Activated B cell treated with CpG ODN at 0.5 μM for 24 hours (primary cell): ENCODE data around the gene SMIM35. TPM values are rescaled to one million over a fixed set of nuclear protein-coding genes. Genes with fewer than 3 reads are reported as not detected.

Experiments used
- ATAC-seq: fragments of 200-7000 bp; cut with Tn5 transposase; one replicate; pipeline ENCODE4 v1.10.0; 2021; ENCODE audit warnings: low read depth, mild to moderate bottlenecking, moderate library complexity
- CTCF ChIA-PET: fragments of 350-600 bp; sonication (Branson Sonifier 250); formaldehyde crosslinking; loops from one replicate; lab custom pipeline; 2021; ENCODE audit warnings: antibody characterized with exemption; lab: Charles Lee
- POLR2A ChIA-PET: fragments of 350-600 bp; sonication (Branson Sonifier 250); formaldehyde crosslinking; loops from one replicate; lab custom pipeline; 2021; ENCODE audit warnings: antibody characterized with exemption; lab: Charles Lee
- DNase-seq: peaks from one replicate; pipeline ENCODE4 v3.0.0; 2022
- H3K27ac Mint-ChIP-seq: one replicate; pipeline ENCODE4 v1.8.0; 2020; ENCODE audit warnings: mixed read lengths
- H3K27me3 Mint-ChIP-seq: one replicate; pipeline ENCODE4 v1.8.0; 2021; ENCODE audit warnings: mixed read lengths
- H3K36me3 Mint-ChIP-seq: one replicate; pipeline ENCODE4 v1.8.0; 2021; ENCODE audit warnings: low read depth, mixed read lengths
- H3K4me1 Mint-ChIP-seq: one replicate; pipeline ENCODE4 v1.8.0; 2021; ENCODE audit warnings: mixed read lengths
- H3K4me3 Mint-ChIP-seq: one replicate; pipeline ENCODE4 v1.8.0; 2020; ENCODE audit warnings: mild to moderate bottlenecking, mixed read lengths
- H3K9me3 Mint-ChIP-seq: one replicate; pipeline ENCODE4 v1.8.0; 2020; ENCODE audit warnings: mixed read lengths
- CTCF ChIP-seq: fragments of 200-600 bp; IDR thresholded peaks from one replicate; pipeline ENCODE4 v1.8.0; 2022; ENCODE audit warnings: antibody characterized with exemption, mild to moderate bottlenecking
- intact Hi-C: fragments of 100-400 bp; cut with micrococcal nuclease; formaldehyde crosslinking; loops from one replicate; pipeline ENCODE4 v1.15.1; 2024
- total RNA-seq: library from RNA; stranded (reverse); gene quantifications from 2 replicates; pipeline ENCODE4 v1.2.3, GENCODE V29; 2022

The SMIM35 gene
- total RNA-seq, 1 donor from 2014 or later, result 1.8 TPM

GRCh38 chr11:118007040-118007439 lies 79.7 kb downstream of the SMIM35 start:
- TF ChIP-seq CTCF, result no peak
- peaks cover 4% of the 10 kb centered on the region for H3K9me3 Mint-ChIP-seq
- ATAC-seq, result no peak
- H3K36me3 Mint-ChIP-seq, result peaks cover 10% of the 10 kb centered on the region
- peak overlapping the region; percentile 67 for H3K4me3 Mint-ChIP-seq
- DNase-seq, result no peak
- intact Hi-C loops, result loop anchor here (1.0 kb wide), 1 partner anchor 9 kb away; no protein-coding TSS in a partner anchor
- peak overlapping the region; percentile 98 for H3K27ac Mint-ChIP-seq
- CTCF ChIA-PET, result interaction anchor here (1.1 to 4.1 kb wide), 7 partner anchors 21 to 190 kb away, joined by 4 to 18 read pairs (median 4); partner anchors contain the start of gene IL10RA
- POLR2A ChIA-PET, result interaction anchor here (0.6 to 41.6 kb wide), 14 partner anchors 9 to 966 kb away, joined by 3 to 1422 read pairs (median 10); partner anchors contain the start of gene IL10RA
- H3K4me1 Mint-ChIP-seq, result peaks cover 100% of the 10 kb centered on the region
- no peaks in the 10 kb centered on the region for H3K27me3 Mint-ChIP-seq

- intact Hi-C loops, result no loop called here
- Mint-ChIP-seq H3K4me1 (peaks cover 100% of the 10 kb centered on the region), H3K27me3 (no peaks in the 10 kb centered on the region), H3K9me3 (peaks cover 4% of the 10 kb centered on the region), H3K27ac (peak overlapping the region; percentile 98), H3K36me3 (peaks cover 17% of the 10 kb centered on the region), H3K4me3 (peak overlapping the region; percentile 46)
- CTCF ChIA-PET, result interaction anchor here (0.7 to 4.1 kb wide), 6 partner anchors 10 to 189 kb away, joined by 3 to 18 read pairs (median 7); no protein-coding TSS in a partner anchor
- POLR2A ChIA-PET, result interaction anchor here (0.6 to 41.6 kb wide), 7 partner anchors 10 to 190 kb away, joined by 4 to 1422 read pairs (median 90); partner anchors contain the start of gene IL10RA
- DNase-seq (no peak), ATAC-seq (no peak)
- no peak for TF ChIP-seq CTCF
Measured at GRCh38 chr11:118006153-118006534, 80.6 kb downstream of the SMIM35 start.

- peak overlapping the region; percentile 98 for H3K27ac Mint-ChIP-seq
- H3K36me3 Mint-ChIP-seq, result peaks cover 22% of the 10 kb centered on the region
- no peaks in the 10 kb centered on the region for H3K27me3 Mint-ChIP-seq
- peak overlapping the region; percentile 46 for H3K4me3 Mint-ChIP-seq
- CTCF ChIA-PET, result interaction anchor here (0.7 to 4.1 kb wide), 8 partner anchors 10 to 198 kb away, joined by 3 to 18 read pairs (median 10); partner anchors contain the start of gene IL10RA
- ATAC-seq, result no peak
- H3K4me1 Mint-ChIP-seq, result peaks cover 99% of the 10 kb centered on the region
- intact Hi-C loops, result no loop called here
- POLR2A ChIA-PET, result interaction anchor here (1.4 to 41.6 kb wide), 9 partner anchors 8 to 191 kb away, joined by 4 to 1422 read pairs (median 35); partner anchors contain the start of gene IL10RA
- no peak for TF ChIP-seq CTCF
- H3K9me3 Mint-ChIP-seq, result peaks cover 4% of the 10 kb centered on the region
- DNase-seq, result no peak
Measured at GRCh38 chr11:118005224-118006152, 81.3 kb downstream of the SMIM35 start.

GRCh38 chr11:118004543-118005223 lies 82.1 kb downstream of the SMIM35 start:
- ChIA-PET CTCF (interaction anchor here (1.4 to 4.1 kb wide), 6 partner anchors 18 to 197 kb away, joined by 4 to 18 read pairs (median 10); partner anchors contain the start of gene IL10RA), POLR2A (interaction anchor here (1.4 to 41.6 kb wide), 9 partner anchors 9 to 190 kb away, joined by 4 to 1422 read pairs (median 35); partner anchors contain the start of gene IL10RA)
- ATAC-seq, result no peak
- H3K9me3 Mint-ChIP-seq, result peaks cover 4% of the 10 kb centered on the region
- no peaks in the 10 kb centered on the region for H3K27me3 Mint-ChIP-seq
- intact Hi-C loops, result loop anchor here (5.0 kb wide), 1 partner anchor 772 kb away; the partner anchor contains the start of genes PCSK7 and RNF214
- TF ChIP-seq CTCF, result no peak
- DNase-seq, result no peak
- no peak overlapping the region for H3K4me3 Mint-ChIP-seq
- H3K4me1 Mint-ChIP-seq, result peaks cover 99% of the 10 kb centered on the region
- H3K36me3 Mint-ChIP-seq, result peaks cover 30% of the 10 kb centered on the region
- peak overlapping the region; percentile 98 for H3K27ac Mint-ChIP-seq
